GM23248 (cell line): ENCODE measurements around the gene UPP1.

ENCODE experiments used
- EZH2 ChIP-seq: fragments of 200-600 bp; sonication (generic); IDR thresholded peaks from 2 replicates; pipeline ENCODE4 v1.6.1; 2018; ENCODE audit warnings: antibody characterized with exemption, mild to moderate bottlenecking; ENCODE audit not compliant: insufficient read depth, poor library complexity, severe bottlenecking
- EZH2phosphoT487 ChIP-seq: fragments of 200-600 bp; sonication (generic); IDR thresholded peaks from 2 replicates; pipeline ENCODE4 v1.6.1; 2018; ENCODE audit warnings: antibody characterized with exemption, moderate library complexity, mild to moderate bottlenecking, low read depth; ENCODE audit not compliant: insufficient read depth

GRCh38 chr7:48148311-48148710 lies 59.2 kb downstream of the UPP1 start:
- TF ChIP-seq EZH2, result no peak
- no peak for TF ChIP-seq EZH2phosphoT487
